Neutrophil (primary cell): ENCODE measurements around the gene KYAT1.

Experiments used
- H3K27ac ChIP-seq: fragments of 200-600 bp; sonication (generic); 2 replicates; pipeline ENCODE4 v1.5.1; 2016; ENCODE audit warnings: mild to moderate bottlenecking, moderate library complexity
- H3K27me3 ChIP-seq: fragments of 200-600 bp; sonication (generic); 2 replicates; pipeline ENCODE4 v1.6.0; 2016; ENCODE audit warnings: mild to moderate bottlenecking
- H3K36me3 ChIP-seq: fragments of 200-600 bp; sonication (generic); 2 replicates; pipeline ENCODE4 v1.5.1; 2017
- H3K4me1 ChIP-seq, 2 experiments: fragments of 200-600 bp in 1 of 2; sonication (generic) in 1 of 2; 1 replicate in 1 of 2; 2 replicates in 1 of 2; pipeline versions ENCODE4 v1.5.1 to v1.6.1; 2013 to 2016; ENCODE audit warnings: low read depth in 1 of 2, low read length in 1 of 2, mild to moderate bottlenecking in 1 of 2, moderate library complexity in 1 of 2; ENCODE audit not compliant: control insufficient read depth in 1 of 2, insufficient read depth in 1 of 2
- H3K4me3 ChIP-seq, 2 experiments: fragments of 200-600 bp in 1 of 2; sonication (generic) in 1 of 2; 1 replicate in 1 of 2; 2 replicates in 1 of 2; pipeline ENCODE4 v1.5.1; 2013 to 2016; ENCODE audit warnings: low read depth in 1 of 2, low read length in 1 of 2, mild to moderate bottlenecking in 1 of 2, moderate library complexity in 1 of 2
- H3K9me3 ChIP-seq: fragments of 200-600 bp; sonication (generic); 2 replicates; pipeline ENCODE4 v1.5.1; 2016
- TF ChIP-seq, protein P1 (sequence below): fragments of 200-600 bp; sonication (generic); IDR thresholded peaks from 2 replicates; pipeline ENCODE4 v1.5.1; 2016; ENCODE audit warnings: antibody characterized with exemption

The KYAT1 gene

DNA sequence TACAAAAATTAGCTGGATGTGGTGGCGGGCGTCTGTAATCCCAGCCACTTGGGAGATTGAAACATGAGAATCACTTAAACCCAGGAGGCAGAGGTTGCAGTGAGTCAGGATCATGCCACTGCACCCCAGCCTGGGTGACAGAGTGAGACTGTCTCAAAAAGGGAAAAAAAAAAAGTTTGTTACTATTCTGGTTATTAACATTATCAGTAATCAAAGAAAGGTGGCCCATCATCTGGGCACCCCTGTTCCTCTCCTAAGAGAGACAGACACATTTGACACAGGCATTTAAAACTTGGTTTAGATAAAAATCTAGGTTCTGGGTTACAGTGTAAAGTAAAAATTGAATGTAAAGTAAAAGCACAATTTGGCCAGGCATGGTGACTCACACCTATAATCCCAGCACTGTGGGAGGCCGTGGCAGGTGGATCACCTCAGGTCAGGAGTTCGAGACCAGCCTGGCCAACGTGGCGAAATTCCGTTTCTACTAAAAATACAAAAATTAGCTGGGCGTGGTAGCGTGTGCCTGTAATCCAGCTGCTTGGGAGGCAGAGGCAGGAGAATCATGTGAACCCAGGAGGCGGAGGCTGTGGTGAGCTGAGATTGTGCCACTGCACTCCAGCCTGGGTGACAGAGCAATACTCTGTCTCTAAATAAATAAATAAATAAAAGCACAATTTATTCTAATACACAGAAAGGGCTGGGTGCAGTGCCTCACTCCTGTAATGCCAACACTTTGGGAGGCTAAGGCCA is 22.3 kb upstream of the KYAT1 start:
- Histone ChIP-seq H3K36me3 (peaks cover 23% of the 10 kb centered on the region), H3K27ac (no peak overlapping the region), H3K4me1 (peaks cover 13 to 15% of the 10 kb centered on the region in 2 experiments), H3K4me3 (no peak overlapping the region), H3K9me3 (no peaks in the 10 kb centered on the region), H3K27me3 (no peaks in the 10 kb centered on the region)
- TF ChIP-seq, protein P1, sequence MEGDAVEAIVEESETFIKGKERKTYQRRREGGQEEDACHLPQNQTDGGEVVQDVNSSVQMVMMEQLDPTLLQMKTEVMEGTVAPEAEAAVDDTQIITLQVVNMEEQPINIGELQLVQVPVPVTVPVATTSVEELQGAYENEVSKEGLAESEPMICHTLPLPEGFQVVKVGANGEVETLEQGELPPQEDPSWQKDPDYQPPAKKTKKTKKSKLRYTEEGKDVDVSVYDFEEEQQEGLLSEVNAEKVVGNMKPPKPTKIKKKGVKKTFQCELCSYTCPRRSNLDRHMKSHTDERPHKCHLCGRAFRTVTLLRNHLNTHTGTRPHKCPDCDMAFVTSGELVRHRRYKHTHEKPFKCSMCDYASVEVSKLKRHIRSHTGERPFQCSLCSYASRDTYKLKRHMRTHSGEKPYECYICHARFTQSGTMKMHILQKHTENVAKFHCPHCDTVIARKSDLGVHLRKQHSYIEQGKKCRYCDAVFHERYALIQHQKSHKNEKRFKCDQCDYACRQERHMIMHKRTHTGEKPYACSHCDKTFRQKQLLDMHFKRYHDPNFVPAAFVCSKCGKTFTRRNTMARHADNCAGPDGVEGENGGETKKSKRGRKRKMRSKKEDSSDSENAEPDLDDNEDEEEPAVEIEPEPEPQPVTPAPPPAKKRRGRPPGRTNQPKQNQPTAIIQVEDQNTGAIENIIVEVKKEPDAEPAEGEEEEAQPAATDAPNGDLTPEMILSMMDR: no peak

DNA sequence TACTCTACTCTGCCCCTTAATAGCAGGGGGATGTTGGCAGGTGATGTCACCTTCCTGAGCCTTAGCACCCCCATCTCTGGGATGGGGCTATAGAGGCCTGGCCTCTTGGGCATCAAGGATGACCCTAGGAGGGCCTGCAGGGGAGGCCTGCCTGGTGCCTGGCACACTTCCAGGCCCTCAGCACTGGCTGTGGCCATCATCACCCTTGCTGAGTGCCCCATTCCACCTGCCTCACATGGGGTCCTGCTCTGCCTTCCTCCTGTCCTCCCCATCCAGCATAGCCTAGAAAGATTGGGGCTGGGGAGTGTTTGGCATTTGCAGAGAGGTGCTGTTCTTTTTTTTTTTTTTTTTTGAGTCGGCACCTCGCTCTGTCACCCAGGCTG is 21.3 kb upstream of the KYAT1 start:
- no peak overlapping the region for H3K4me3 ChIP-seq

DNA sequence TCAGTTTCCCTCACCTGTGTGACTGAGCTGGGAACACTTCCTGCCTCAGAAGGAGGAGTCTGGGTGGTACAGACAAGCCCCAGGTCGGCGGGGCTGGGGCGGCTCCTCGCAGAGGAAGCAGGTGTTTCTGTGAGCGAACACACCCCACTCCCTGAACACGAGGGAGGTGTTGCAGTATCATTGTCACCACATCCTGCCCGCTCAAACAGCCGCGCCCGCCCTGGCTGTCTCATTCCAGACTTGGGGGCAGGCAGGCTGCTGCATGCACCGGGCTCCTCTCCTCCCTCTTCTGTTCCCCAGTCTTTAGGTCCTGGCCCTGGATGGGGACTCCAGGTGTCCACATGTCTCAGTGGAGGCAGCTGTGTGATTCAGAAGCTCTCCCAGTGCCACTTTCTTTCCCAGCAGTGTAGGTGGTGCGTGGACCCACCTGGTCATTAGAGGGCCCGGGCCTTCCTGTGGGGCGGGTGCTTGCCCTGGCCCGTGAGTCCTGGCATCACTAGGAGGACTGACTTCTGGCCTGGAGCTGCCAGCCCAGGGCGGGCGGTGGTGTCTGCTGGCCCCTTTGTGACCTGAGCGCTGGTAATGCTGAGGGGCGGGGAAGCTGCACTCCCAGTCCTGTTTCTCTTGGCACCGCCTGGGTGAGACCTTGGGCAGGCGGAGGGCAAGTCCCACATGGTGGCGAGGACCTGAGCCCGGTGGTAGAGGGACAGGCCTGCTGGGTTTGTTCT is 20.8 kb upstream of the KYAT1 start:
- TF ChIP-seq, protein P1: no peak
- no peaks in the 10 kb centered on the region for H3K9me3 ChIP-seq
- H3K27me3 ChIP-seq: no peaks in the 10 kb centered on the region
- H3K27ac ChIP-seq: no peak overlapping the region
- H3K4me1 ChIP-seq: peaks cover 13 to 15% of the 10 kb centered on the region in 2 experiments
- H3K4me3 ChIP-seq: no peak overlapping the region
- peaks cover 12% of the 10 kb centered on the region for H3K36me3 ChIP-seq

More for the DNA sequence above, 21.3 kb upstream of the KYAT1 start:
- Histone ChIP-seq H3K9me3 (no peaks in the 10 kb centered on the region), H3K27me3 (no peaks in the 10 kb centered on the region), H3K36me3 (peaks cover 16% of the 10 kb centered on the region), H3K4me1 (peaks cover 13 to 15% of the 10 kb centered on the region in 2 experiments), H3K27ac (no peak overlapping the region)
- TF ChIP-seq, protein P1: no peak

DNA sequence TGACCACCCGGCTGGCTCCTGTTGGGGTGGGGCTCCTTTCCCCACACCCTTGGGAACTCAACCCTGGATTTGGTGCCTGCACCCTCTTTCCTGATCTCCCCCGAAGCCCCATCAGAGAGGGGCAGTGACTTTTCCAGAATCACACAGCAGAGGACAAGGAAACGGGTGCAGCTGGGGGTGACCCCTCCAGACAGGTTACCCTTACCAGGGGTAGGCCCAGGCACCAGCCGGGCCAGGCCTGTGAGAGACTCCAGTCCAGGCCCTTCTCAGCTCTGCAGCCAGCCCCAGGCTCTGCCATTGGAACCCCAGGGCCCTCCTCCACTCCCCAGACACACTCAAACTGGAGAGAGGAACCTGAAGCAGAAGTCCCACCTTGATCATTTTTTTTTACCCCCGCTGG is 20.1 kb upstream of the KYAT1 start:
- H3K9me3 ChIP-seq: no peaks in the 10 kb centered on the region
- TF ChIP-seq, protein P1: no peak
- H3K36me3 ChIP-seq: peaks cover 9% of the 10 kb centered on the region
- H3K27me3 ChIP-seq: no peaks in the 10 kb centered on the region
- peaks cover 13 to 15% of the 10 kb centered on the region in 2 experiments for H3K4me1 ChIP-seq
- no peak overlapping the region for H3K4me3 ChIP-seq
- no peak overlapping the region for H3K27ac ChIP-seq

DNA sequence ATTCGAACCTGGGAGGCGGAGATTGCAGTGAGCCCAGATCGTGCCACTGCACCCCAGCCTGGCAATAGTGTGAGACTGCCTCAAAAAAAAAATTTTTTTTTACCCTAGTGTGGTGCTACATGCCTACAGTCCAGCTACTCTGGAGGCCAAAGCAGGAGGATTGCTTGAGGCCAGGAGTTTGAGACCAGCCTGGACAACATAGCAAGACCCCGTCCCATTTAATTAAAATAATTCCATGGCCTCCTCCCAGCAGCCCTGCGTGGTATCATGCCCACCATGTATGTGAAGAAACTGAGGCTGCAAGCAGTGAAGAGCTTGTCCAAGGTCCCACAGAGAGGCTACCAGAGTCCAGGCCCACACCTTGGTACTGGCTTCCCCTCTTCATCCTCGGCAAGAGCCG is 19.6 kb upstream of the KYAT1 start:
- Histone ChIP-seq H3K4me3 (no peak overlapping the region), H3K4me1 (peaks cover 13 to 15% of the 10 kb centered on the region in 2 experiments), H3K9me3 (no peaks in the 10 kb centered on the region), H3K27ac (no peak overlapping the region), H3K27me3 (no peaks in the 10 kb centered on the region), H3K36me3 (peaks cover 9% of the 10 kb centered on the region)
- TF ChIP-seq, protein P1: no peak
